Stromal cell of bone marrow (primary cell): ENCODE measurements around the gene SLC25A18.
A peak's percentile ranks its signal among the peaks of the same experiment; 100 is the strongest.
"Not testable (repeated sequence)": the region's sequence is repeated elsewhere in the genome, so short reads cannot be mapped to it uniquely, and the experiment has no call there.

ENCODE experiments used
- DNase-seq: peaks from one replicate; pipeline ENCODE4 v3.0.0-alpha.2; 2012; ENCODE audit warnings: low read depth

Gene SLC25A18, protein sequence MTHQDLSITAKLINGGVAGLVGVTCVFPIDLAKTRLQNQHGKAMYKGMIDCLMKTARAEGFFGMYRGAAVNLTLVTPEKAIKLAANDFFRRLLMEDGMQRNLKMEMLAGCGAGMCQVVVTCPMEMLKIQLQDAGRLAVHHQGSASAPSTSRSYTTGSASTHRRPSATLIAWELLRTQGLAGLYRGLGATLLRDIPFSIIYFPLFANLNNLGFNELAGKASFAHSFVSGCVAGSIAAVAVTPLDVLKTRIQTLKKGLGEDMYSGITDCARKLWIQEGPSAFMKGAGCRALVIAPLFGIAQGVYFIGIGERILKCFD

DNA sequence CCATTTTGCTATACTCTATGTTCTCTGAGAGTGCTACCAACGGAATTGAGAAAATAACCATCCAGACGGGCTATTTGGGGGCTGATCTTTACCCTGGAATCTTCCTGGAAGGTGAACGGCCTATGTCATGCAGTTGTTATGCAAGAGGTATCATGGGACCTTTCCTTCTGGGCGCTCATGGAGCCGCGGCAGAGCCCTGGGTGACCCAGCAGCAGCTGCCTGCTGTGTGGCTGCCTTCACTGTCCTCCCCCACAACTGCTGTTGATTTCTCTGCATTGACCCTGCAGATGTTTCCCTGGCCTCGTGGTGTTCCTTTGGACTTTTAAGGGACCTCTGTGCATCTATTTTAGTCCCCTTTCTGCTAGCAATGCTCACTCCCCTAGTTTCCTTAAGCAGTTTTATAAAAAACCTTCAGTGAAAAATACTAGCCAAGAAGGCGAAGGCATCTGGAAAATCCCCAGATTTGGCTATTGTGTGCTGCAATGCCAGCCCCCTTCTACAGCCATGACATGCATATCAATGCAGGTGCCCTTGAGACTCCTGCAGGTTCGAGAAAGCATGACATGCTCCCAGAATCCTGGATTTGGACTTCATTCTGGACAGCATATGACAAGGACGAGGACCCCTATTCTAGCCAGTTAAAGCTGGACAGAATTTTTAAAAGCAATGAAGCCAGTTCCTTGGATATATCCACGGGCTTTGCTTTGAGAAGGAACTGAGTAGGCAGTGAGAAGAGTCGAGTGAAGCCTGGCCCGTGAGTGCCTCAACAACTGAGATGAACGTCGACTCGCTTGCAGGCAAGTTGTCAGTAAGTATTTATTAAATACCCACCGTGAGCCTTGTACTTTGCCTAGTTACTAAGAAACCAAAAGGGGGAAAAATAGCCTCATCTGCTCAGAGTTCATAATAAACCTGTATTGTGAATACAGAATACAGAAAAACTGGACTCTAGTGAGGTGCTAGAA, at the start of gene SLC25A18:
TSS of gene SLC25A18 (plus strand) at position 593 of the 965 bp plus-strand sequence. CDS start 16,447 bp downstream, outside the sequence.
- no peak for DNase-seq

DNA sequence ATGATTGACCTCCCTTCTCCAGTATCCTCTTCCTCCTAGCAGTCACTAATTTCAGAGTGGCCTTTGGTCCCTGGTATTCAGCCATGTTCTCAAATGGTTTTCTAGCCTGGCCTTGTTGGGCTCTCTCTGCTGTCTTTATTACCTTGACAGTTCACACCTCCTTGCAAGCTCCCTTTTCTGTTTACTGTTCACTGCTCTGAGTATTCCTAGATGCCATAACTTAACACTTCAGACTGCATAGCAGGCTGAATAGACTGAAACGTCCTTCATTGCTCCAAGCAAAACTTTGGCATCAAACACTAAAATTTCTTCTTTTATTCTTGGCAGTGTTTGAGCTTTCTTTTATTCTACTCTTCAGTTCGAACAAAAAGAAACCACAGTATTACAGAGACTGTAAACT, 49.7 kb upstream of the SLC25A18 start:
- no peak for DNase-seq

DNA sequence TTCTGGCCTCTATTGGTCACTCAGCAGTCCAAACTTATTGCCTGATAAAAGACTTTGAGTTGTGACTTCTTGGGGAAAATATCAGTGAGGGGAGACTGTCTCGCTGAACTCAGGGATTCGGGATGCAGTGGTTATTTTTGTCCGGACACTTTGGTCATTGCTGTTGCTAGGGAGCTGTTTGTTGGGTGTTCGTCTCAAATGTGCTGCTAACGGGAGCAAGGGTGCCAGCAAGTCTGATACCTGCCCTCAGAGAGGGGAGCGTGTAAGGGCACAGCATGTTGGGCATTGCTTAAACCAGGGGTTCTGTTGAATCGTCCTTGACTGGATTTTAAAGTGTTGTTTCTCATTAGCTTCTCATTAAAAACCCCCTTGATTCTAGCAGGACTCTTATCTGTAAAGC, 49.2 kb upstream of the SLC25A18 start:
- no peak for DNase-seq

DNA sequence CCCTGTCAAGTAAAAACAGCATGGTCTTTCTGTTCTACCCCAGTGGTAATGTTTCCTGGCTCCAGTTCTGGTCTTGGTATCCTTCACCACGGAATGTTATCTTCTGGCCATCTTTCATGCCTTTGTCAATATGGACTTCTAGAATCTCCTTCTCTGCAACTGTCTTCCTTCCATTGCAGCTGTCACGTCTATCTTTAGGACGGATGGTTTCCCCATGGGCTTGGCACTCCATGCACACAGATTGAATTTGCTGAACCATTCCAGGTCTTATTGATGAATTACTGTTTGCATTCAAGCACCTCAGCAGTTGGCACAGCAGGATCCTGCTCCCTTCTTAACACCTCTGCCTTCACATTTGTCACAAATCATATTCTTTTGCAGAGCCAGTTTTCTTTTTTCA, 44.9 kb upstream of the SLC25A18 start:
- no peak for DNase-seq

DNA sequence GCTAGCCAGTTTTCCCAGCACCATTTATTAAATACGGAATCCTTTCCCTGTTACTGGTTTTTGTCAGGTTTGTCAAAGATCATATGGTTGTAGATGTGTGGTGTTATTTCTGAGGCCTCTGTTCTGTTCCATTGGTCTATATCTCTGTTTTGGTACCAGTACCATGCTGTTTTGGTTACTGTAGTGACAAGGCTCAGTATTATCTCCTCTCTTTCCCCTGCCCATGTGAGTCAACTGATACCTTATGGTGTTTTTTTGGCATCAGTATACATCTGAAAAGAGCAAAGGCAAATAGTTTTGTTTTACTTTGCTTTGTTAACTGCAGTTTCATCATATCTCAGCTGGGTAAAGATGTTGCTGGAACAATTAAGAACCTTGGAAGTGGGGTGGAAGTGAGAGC, 41.3 kb upstream of the SLC25A18 start:
- not testable (repeated sequence) for DNase-seq

DNA sequence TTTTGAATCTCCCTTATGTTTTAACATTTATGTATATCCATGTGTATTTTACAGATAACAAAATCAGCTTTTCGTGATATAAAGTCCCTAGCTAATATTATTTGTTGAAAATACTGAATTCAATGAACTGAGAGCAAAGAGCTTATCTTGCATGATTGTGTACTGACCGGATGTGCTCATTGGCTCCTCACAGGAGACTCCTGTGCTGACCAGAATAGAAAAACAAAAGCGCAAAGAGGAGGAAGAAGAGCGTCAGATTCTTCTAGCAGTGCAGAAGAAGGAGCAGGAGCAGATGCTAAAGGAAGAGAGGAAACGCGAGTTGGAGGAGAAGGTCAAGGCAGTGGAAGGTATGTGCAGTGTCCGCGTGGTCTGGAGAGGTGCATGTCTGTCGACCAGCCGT, 39.4 kb upstream of the SLC25A18 start:
- DNase-seq, result no peak

DNA sequence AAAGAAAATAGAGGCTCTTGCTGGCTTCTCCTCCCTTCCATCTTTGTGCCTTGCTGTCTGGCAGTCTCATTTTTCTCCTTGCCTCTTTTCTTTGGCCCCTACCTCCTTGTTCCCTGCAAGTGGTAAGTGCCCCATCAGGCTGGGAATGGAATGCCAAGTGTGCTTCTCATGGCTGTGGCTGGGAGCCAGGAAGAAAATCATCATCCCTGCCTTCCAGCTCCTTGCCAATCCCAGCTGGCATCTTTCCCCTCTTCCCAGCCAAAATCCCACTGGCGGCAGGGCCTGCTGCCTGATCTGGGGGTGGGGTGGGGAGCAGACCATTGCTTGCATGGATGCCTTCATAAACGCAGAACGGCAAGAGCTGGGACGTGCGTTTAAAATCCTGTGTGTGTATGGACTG, 27.0 kb upstream of the SLC25A18 start:
- peak; percentile 26 for DNase-seq

DNA sequence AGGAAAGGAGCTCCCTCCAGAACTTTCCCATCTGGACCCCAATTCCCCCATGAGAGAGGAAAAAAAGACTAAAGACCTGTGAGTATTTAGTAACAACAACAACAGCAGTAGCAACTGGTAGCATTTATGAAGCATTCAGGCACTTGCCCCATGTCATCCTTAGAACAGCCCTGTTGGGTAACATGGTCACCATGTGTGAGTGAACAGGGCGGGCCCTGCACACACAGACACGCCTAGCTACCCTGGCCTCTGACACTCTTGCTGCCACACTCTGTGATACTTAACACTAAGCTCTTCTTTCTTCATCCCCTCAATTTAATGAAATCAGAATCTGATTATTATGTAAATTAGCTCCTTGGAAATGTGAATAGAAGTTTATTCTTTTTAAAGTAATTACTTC, 26.1 kb upstream of the SLC25A18 start:
- no peak for DNase-seq

DNA sequence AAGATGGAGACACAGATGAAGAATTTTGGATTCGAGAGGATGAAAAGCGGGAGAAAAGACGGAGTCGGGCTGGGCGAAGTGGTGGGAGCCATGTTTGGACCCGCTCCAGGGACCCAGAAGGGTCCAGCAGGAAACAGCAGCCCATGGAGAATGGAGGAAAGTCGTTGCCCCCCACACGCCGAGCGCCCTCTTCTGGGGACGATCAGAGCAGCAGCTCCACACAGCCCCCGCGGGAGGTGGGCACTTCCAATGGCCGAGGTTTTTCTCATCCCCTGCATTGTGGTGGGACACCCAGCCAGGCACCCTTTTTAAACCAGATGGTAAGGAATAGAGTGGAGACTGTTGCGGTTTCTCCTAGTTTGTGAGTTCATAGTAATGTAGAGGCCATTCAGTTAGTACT, 22.8 kb upstream of the SLC25A18 start:
- DNase-seq, result no peak

DNA sequence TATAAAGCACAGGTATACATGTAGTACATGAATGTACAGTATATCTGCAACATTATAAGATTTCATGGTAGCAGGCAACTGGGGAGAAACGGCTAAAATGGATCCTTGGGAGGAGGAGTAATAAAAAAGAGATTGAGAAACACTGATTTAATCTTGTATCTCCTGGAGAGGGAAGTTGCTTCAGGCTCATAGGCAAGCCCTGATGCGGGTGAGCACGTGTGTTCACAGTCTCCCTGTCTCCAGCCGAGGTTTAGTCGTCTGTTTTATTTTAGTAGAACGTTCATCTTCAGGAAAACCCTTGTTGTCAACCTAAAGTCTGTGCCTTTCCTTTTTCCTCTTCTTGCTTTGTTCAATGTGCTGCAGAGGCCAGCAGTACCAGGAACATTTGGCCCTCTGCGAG, 21.8 kb upstream of the SLC25A18 start:
- no peak for DNase-seq

DNA sequence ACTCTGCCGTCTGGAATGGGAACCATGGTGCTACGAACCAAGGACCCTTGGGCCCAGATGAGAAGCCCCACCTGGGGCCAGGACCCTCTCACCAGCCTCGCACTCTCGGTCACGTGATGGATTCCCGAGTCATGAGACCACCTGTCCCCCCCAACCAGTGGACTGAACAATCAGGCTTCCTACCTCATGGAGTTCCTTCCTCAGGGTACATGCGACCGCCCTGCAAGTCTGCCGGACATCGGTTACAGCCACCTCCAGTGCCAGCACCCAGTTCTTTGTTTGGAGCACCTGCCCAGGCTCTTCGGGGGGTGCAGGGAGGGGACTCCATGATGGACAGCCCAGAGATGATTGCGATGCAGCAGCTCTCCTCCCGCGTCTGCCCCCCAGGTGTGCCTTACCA, 20.8 kb upstream of the SLC25A18 start:
- no peak for DNase-seq

DNA sequence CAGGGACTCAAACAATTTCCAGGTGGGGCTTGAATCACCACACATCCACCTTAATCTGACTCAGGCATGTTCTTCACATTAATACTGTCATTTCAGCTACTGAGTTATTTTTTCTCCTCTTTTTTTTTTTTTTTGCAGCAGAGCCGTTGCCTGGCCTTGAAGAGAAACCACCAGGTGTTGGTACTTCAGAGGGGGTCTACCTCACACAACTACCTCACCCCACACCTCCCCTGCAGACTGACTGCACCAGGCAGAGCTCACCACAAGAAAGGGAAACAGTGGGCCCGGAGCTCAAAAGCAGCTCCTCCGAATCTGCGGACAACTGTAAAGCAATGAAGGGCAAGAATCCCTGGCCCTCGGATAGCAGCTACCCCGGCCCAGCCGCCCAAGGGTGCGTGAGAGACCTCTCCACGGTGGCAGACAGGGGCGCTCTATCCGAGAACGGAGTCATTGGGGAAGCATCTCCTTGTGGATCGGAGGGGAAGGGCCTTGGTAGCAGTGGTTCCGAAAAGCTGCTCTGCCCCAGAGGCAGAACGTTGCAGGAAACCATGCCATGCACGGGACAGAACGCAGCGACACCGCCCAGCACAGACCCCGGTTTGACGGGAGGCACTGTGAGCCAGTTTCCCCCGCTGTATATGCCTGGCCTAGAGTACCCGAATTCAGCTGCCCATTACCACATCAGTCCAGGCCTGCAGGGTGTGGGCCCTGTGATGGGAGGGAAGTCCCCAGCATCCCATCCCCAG, 15.1 kb upstream of the SLC25A18 start:
- no peak for DNase-seq

DNA sequence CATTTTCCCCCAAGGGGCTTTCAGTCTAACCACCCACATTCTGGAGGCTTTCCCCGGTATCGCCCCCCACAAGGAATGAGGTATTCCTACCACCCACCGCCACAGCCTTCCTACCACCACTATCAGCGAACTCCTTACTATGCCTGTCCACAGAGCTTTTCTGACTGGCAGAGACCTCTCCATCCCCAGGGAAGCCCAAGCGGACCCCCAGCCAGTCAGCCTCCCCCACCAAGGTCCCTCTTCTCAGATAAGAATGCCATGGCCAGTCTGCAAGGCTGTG, 14.6 kb upstream of the SLC25A18 start:
- DNase-seq, result no peak

DNA sequence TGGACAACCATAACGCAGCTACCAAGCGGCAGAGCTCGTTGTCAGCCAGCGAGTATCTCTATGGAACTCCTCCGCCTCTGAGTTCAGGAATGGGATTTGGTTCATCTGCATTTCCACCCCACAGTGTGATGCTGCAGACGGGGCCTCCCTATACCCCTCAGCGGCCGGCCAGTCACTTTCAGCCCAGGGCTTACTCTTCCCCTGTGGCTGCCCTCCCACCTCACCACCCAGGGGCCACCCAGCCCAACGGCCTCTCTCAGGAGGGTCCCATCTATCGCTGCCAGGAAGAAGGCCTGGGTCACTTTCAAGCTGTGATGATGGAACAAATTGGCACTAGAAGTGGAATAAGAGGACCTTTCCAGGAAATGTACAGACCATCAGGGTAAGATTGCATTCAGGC, 14.1 kb upstream of the SLC25A18 start:
- DNase-seq, result no peak

DNA sequence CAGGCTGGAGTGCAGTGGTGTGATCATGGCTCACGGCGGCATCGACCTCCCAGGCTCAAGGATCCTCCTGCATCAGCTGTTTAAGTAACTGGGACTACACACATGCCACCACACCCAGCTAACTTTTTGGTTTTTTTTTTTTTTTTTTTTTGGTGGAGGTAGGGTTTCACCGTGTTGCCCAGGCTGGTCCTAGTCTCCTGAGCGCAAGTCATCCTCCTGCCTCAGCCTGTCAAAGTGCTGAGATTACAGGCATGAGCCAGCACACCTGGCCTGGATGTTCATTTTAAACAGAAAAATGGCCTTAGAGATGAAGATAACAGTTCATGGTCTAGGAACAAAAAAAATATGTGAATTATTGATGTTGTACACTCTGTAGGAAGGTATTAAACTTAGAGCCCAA, 13.6 kb upstream of the SLC25A18 start:
- DNase-seq, result no peak

DNA sequence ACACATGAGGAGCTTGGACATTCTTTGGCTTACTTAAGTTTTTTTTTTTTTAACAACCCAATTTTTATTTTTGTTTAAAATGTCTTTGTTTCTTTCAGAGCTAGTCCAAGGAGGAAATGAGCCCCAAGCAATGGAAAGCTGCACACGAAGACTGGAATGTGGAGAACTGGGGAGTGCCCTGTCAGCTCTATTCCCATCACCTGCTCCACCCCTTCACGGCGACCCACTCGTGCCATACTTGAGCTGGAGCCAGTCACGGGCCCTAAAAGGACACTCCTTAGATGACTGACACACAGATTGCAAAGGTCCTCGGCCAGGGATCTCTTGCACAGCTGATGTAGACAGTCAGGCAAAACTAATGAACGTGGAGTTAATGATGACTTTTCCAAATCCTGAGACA, 10.6 kb upstream of the SLC25A18 start:
- DNase-seq, result no peak

DNA sequence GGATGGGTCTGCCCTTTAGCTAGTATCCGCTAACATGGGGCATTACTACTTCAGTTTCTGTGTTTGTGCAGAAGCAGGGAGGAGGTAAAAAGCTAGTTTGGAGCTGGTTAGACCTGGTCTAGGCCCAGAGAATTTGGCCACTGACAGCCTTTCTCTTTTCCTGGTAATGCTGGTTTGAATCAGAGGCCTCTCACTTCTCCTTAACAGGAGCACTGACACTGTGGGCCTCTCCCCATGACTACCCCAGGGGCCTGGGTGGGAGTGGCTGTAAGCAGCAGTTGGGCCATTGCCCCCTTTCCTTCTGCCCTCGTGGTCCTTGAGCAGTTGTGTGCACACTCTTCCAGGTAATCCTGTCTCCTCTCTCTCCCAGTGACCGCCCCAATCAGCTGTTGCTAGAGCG, 8.5 kb upstream of the SLC25A18 start:
- no peak for DNase-seq

DNA sequence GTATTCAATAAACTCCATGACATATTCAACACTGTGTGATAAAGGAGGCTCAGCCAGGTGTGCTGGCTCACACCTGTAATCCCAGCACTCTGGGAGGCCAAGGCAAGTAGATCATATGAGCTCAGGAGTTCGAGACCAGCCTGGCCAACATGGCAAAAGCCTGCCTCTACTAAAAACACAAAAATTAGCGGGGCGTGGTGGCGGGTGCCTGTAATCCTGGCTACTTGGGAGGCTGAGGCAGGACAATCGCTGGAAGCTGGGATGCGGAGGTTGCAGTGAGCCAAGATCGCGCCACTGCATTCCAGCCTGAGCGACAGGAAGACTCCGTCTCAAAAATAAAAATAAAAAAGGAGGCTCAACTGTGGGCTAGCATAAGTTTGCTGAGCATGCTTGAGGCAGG, 4.1 kb upstream of the SLC25A18 start:
- DNase-seq, result no peak

DNA sequence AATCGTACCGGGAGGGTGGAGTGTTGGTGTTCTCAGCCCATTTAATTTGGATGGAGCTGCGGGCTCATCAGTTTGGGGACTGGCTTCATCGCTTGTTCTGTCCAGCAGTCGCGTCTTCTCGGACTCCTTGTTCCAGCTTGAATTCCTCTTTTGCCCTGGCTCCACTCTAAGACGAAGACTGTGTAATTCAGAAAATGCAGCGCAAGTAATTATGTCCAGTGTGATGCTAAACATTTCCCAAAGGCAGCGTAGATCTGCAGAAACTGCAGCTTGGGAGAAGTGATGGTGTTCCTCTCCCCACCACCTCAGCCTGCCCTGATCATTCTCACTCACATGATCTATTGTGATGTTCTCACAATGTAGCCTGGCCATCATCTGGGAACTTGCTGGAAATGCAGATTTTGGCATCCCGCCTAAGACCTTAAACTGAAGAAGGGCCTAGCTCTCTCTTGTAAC, 666 bp downstream of the SLC25A18 start:
- no peak for DNase-seq

DNA sequence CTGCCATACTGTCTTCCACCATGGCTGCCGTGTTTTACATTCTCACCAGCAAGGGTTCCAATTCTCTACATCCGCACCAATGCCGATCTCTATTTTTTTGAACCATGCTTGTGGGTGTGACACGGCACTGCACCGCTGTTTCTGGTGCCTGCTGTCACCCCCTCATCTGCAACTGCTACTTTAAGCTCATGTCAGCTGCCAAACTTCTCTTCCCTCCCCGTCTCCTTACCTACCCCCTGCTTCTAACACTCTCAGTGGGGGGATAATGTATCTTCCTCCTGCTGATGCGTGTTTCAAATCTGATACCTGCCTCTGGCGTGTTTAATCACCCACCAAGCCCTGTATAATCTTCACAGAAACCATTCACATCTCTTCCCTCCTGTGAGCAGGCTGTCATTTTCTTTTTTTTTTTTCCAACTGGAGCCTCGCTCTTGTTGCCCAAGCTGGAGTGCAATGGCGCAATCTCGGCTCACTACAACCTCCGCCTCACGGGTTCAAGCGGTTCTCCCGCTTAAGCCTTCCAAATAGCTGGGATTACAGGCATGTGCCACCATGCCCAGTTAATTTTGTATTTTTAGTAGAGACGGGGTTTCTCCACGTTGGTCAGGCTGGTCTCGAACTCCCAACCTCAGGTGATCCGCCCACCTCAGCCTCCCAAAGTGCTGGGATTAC, 2.9 kb downstream of the SLC25A18 start:
- not testable (repeated sequence) for DNase-seq

DNA sequence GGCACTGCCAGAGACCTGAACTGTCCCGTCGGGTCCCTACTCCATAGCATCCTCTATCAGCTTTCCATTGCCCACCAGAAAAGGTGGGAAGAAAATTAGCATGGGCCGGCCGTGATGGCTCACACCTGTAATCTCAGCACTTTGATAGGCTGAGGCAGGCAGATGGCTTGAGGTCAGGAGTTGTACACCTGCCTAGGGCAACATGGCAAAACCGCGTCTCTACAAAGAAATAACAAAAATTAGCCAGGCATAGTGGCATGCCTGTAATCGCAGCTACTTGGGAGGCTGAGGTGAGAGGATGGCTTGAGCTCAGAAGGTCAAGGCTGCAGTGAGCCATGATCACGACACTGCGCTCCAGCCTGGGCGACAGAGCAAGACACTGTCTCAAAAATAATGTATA, 3.5 kb downstream of the SLC25A18 start:
- no peak for DNase-seq

DNA sequence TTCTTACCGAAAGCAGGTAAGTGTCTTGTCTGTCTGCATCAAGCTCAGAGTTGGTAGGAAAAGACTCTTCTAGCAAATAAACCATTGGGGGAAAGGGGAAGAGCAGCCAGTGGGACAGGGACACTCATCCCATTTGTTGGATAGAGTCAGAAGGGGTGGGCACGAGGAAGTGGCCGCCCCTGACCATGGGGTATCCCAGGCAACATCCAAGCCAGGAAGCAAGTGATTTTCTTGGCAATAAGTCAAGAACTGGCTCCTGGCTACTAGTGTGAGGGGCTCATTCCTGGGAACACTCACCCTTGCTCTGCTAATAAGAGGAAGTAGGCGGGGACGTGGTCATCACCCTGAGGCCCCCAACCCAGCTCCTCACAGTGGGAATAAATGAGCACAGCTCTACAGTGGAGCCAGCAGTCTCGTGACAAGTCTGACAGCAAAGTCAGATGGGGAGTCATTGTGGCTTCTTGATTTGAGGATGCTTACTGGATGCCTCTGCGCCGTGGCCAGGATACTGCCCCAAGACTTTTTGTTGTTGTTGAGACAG, 6.7 kb downstream of the SLC25A18 start:
- DNase-seq, result no peak
